Right lobe of liver (tissue), 6 donors: ENCODE data around the gene NCOA3. TPM values are rescaled to one million over a fixed set of nuclear protein-coding genes. Genes with fewer than 3 reads are reported as not detected.

ENCODE experiments used
- ATAC-seq, 4 donors: fragments of 200-7000 bp; cut with Tn5 transposase; one replicate each; pipeline ENCODE4 v1.9.1; 2020; ENCODE audit warnings: mild to moderate bottlenecking in 4 of 4, moderate library complexity in 4 of 4
- DNase-seq, 3 donors: peaks; one replicate each; pipeline ENCODE4 v3.0.0-alpha.2; 2020
- H3K27ac ChIP-seq, 3 donors: fragments of 200-600 bp; one replicate each; pipeline ENCODE4 v1.8.0; 2022
- H3K27me3 ChIP-seq, 2 donors: fragments of 200-600 bp; one replicate each; pipeline ENCODE4 v1.8.0; 2022
- H3K36me3 ChIP-seq, 4 donors: fragments of 200-600 bp; sonication (generic) in 1 of 4; one replicate each; pipeline versions ENCODE4 v1.5.1 to v1.8.0; 2017 to 2022; ENCODE audit warnings: control low read depth in 1 of 4
- H3K4me1 ChIP-seq, 4 donors: fragments of 200-600 bp; sonication (generic) in 1 of 4; one replicate each; pipeline versions ENCODE4 v1.5.1 to v1.8.0; 2017 to 2022; ENCODE audit warnings: control low read depth in 1 of 4
- H3K4me3 ChIP-seq, 3 donors: fragments of 200-600 bp; one replicate each; pipeline ENCODE4 v1.8.0; 2022
- H3K9me3 ChIP-seq, 4 donors: fragments of 200-600 bp; sonication (generic) in 1 of 4; one replicate each; pipeline versions ENCODE4 v1.5.1 to v1.8.0; 2017 to 2022; ENCODE audit warnings: control low read depth in 1 of 4
- CTCF ChIP-seq, 4 donors: fragments of 200-600 bp in 3 of 4; fragments of 450-650 bp in 1 of 4; IDR thresholded peaks; one replicate each; pipeline versions ENCODE4 v1.5.1 to v1.8.0; 2016 to 2022; ENCODE audit warnings: antibody characterized with exemption in 4 of 4, mild to moderate bottlenecking in 2 of 4
- POLR2A ChIP-seq: fragments of 450-650 bp; IDR thresholded peaks from one replicate; pipeline ENCODE4 v1.6.1; 2017; ENCODE audit warnings: antibody characterized with exemption, mild to moderate bottlenecking
- WGBS: methylation state at CpG from one replicate; pipeline ENCODE4 v1.1.6; 2018; ENCODE audit warnings: low coverage, low lambda C conversion rate; ENCODE audit not compliant: insufficient coverage; ENCODE audit errors: missing lambda C conversion rate; 5-methylcytosine and 5-hydroxymethylcytosine counted together
- intact Hi-C, 2 donors: fragments of 100-400 bp; cut with DNase I; formaldehyde crosslinking; loops; one replicate each; pipeline versions ENCODE4 v1.11.2 to v1.14.1; 2022
- total RNA-seq, 6 experiments: library from RNA; depleted of rRNA in 2 of 6; stranded (reverse); fragments of >200 nt in 2 of 6; fragmentation: NEBNext Ultra II Directional in 3 of 6; extraction: Animal tissue kit (Norgen Biotek cat#: 25700) in 3 of 6; gene quantifications; one replicate each; pipeline versions ENCODE4 v1.1.0 to v1.2.4, GENCODE V29; 2016 to 2023
- donor health status: DM: no; HTN: yes; CAD: no.
- donor health status: DM: no; HTN: no; CAD: no.
- donor health status: DM: no; HTN: no; CAD: no.
- donor health status: DM: no; HTN: yes; CAD: no.
- donor health status: DM: no; HTN: yes; CAD: no.

Gene NCOA3
- total RNA-seq, 6 experiments from 2014 or later: 11.2 to 15.1 (median 13.8) TPM

- Histone ChIP-seq H3K9me3 (no peaks in the 10 kb centered on the region), H3K27ac (no peak overlapping the region), H3K4me1 (peaks cover 0 to 23% (median 11%) of the 10 kb centered on the region in 4 donors), H3K27me3 (no peaks in the 10 kb centered on the region), H3K4me3 (no peak overlapping the region), H3K36me3 (no peaks in the 10 kb centered on the region)
- 71% methylated on average over 2 of the region's 2 CpGs for WGBS
- TF ChIP-seq CTCF (IDR thresholded peaks at IDR 0.05) (no peak), POLR2A (no peak)
- ATAC-seq: no peak
- intact Hi-C loops: no loop called here
- no peak for DNase-seq
Measured at GRCh38 chr20:47581090-47581489, 79.4 kb downstream of the NCOA3 start.

GRCh38 chr20:47583551-47583950, 81.9 kb downstream of the NCOA3 start:
- WGBS: 100% methylated on average over 1 of the region's 2 CpGs
- ATAC-seq: no peak
- TF ChIP-seq CTCF (IDR thresholded peaks at IDR 0.05) (no peak), POLR2A (no peak)
- no peaks in the 10 kb centered on the region for H3K36me3 ChIP-seq
- no peaks in the 10 kb centered on the region for H3K27me3 ChIP-seq
- H3K27ac ChIP-seq: no peak overlapping the region
- peaks cover 0 to 10% (median 5%) of the 10 kb centered on the region in 4 donors for H3K4me1 ChIP-seq
- intact Hi-C loops: no loop called here
- no peaks in the 10 kb centered on the region for H3K9me3 ChIP-seq
- no peak for DNase-seq
- no peak overlapping the region for H3K4me3 ChIP-seq

GRCh38 chr20:47585087-47585747, 83.5 kb downstream of the NCOA3 start:
- Histone ChIP-seq H3K27me3 (no peaks in the 10 kb centered on the region), H3K36me3 (no peaks in the 10 kb centered on the region), H3K4me3 (no peak overlapping the region), H3K27ac (no peak overlapping the region), H3K9me3 (no peaks in the 10 kb centered on the region), H3K4me1 (peaks cover 0 to 10% (median 3%) of the 10 kb centered on the region in 4 donors)
- DNase-seq (no peak), ATAC-seq (peak in 1 of 4 donors; percentile 21)
- TF ChIP-seq CTCF (IDR thresholded peaks at IDR 0.05) (no peak), POLR2A (no peak)
- WGBS: 77% methylated on average over 7 of the region's 10 CpGs
- intact Hi-C loops: no loop called here

- Histone ChIP-seq H3K4me3 (no peak overlapping the region), H3K4me1 (peaks cover 0 to 10% (median 3%) of the 10 kb centered on the region in 4 donors), H3K27ac (no peak overlapping the region), H3K9me3 (no peaks in the 10 kb centered on the region), H3K27me3 (no peaks in the 10 kb centered on the region), H3K36me3 (no peaks in the 10 kb centered on the region)
- DNase-seq: no peak
- TF ChIP-seq POLR2A (no peak), CTCF (IDR thresholded peaks at IDR 0.05) (no peak)
- ATAC-seq: peak; percentile 35 to 53 (median 48)
- intact Hi-C loops: no loop called here
- WGBS: 42% methylated on average over 6 of the region's 6 CpGs
Measured at GRCh38 chr20:47586649-47587294, 85.1 kb downstream of the NCOA3 start.
